HEK293 (cell line): ENCODE results near the gene POR.

ENCODE experiments used
- CTCF ChIP-seq: fragments of 450-650 bp; formaldehyde crosslinking; IDR thresholded peaks from 2 replicates; pipeline ENCODE4 v1.5.1; 2016; ENCODE audit warnings: missing biosample characterization, missing genetic modification characterization
- KLF10 ChIP-seq: fragments of 450-650 bp; IDR thresholded peaks from 2 replicates; pipeline ENCODE4 v1.5.1; 2018; ENCODE audit warnings: missing biosample characterization, mild to moderate bottlenecking, missing genetic modification characterization
- YY1 ChIP-seq: fragments of 450-650 bp; formaldehyde crosslinking; IDR thresholded peaks from 2 replicates; pipeline ENCODE4 v1.5.1; 2018; ENCODE audit warnings: missing biosample characterization, missing genetic modification characterization
- ZBTB49 ChIP-seq: fragments of 450-650 bp; formaldehyde crosslinking; IDR thresholded peaks from 2 replicates; pipeline ENCODE4 v1.5.1; 2016; ENCODE audit warnings: missing biosample characterization, missing genetic modification characterization, low read depth
- ZFP69B ChIP-seq: fragments of 450-650 bp; formaldehyde crosslinking; IDR thresholded peaks from 2 replicates; pipeline ENCODE4 v1.5.1; 2016; ENCODE audit warnings: missing biosample characterization, missing genetic modification characterization
- ZNF202 ChIP-seq: fragments of 450-650 bp; formaldehyde crosslinking; IDR thresholded peaks from 2 replicates; pipeline ENCODE4 v1.5.1; 2016; ENCODE audit warnings: missing biosample characterization, missing genetic modification characterization, borderline replicate concordance
- ZNF391 ChIP-seq: fragments of 450-650 bp; formaldehyde crosslinking; IDR thresholded peaks from 2 replicates; pipeline ENCODE4 v1.5.1; 2016; ENCODE audit warnings: low read depth, missing biosample characterization, missing genetic modification characterization, borderline replicate concordance
- ZNF513 ChIP-seq: fragments of 450-650 bp; IDR thresholded peaks from 2 replicates; pipeline ENCODE4 v1.5.1; 2018; ENCODE audit warnings: missing biosample characterization, missing genetic modification characterization
- ZNF529 ChIP-seq: fragments of 450-650 bp; formaldehyde crosslinking; IDR thresholded peaks from 2 replicates; pipeline ENCODE4 v1.5.1; 2017; ENCODE audit warnings: missing genetic modification characterization, missing biosample characterization; ENCODE audit not compliant: insufficient replicate concordance
- ZNF639 ChIP-seq: fragments of 450-650 bp; formaldehyde crosslinking; IDR thresholded peaks from 2 replicates; pipeline ENCODE4 v1.5.1; 2016; ENCODE audit warnings: missing biosample characterization, missing genetic modification characterization
- ZNF658 ChIP-seq: fragments of 450-650 bp; formaldehyde crosslinking; IDR thresholded peaks from 2 replicates; pipeline ENCODE4; 2016; ENCODE audit warnings: missing biosample characterization, missing genetic modification characterization
- ZNF670 ChIP-seq: fragments of 450-650 bp; formaldehyde crosslinking; IDR thresholded peaks from 2 replicates; pipeline ENCODE4 v1.5.1; 2016; ENCODE audit warnings: missing biosample characterization, missing genetic modification characterization, low read depth

- TF ChIP-seq ZFP69B = no peak
- no peak for TF ChIP-seq YY1
- no peak for TF ChIP-seq ZNF513 (tag by site-specific recombination)
- no peak for TF ChIP-seq KLF10 (tag by site-specific recombination)
- TF ChIP-seq ZNF658 (tag by site-specific recombination) = no peak
- TF ChIP-seq ZNF670 (tag by site-specific recombination) = no peak
- TF ChIP-seq ZNF202 (tag by site-specific recombination) = no peak
- TF ChIP-seq CTCF (tag by site-specific recombination) = no peak
- no peak for TF ChIP-seq ZNF529 (tag by site-specific recombination)
- no peak for TF ChIP-seq ZNF639
- no peak for TF ChIP-seq ZNF391 (tag by site-specific recombination)
- no peak for TF ChIP-seq ZBTB49 (tag by site-specific recombination)
These were observed 72.3 kb downstream of the POR start for GRCh38 chr7:75987026-75987804.
